Hepatocyte (in vitro differentiated cells): Measurements from ENCODE around the gene RAB3GAP1.

ENCODE experiments used
- CTCF ChIP-seq: fragments of 200-600 bp; sonication (generic); IDR thresholded peaks from 2 replicates; pipeline ENCODE4 v1.5.1; 2016; ENCODE audit warnings: antibody characterized with exemption, mild to moderate bottlenecking; ENCODE audit not compliant: poor library complexity
- EZH2 ChIP-seq: fragments of 200-600 bp; sonication (generic); IDR thresholded peaks from 2 replicates; pipeline ENCODE4 v1.6.1; 2016; ENCODE audit warnings: antibody characterized with exemption, mild to moderate bottlenecking, borderline replicate concordance
- EZH2phosphoT487 ChIP-seq: fragments of 200-600 bp; sonication (generic); IDR thresholded peaks from one replicate; pipeline ENCODE4 v1.6.1; 2018; ENCODE audit warnings: antibody characterized with exemption, mild to moderate bottlenecking, low read depth, moderate library complexity; ENCODE audit not compliant: unreplicated experiment, severe bottlenecking

GRCh38 chr2:135095591-135095990 lies 43.5 kb downstream of the RAB3GAP1 start:
- TF ChIP-seq CTCF = no peak
- no peak for TF ChIP-seq EZH2
- no peak for TF ChIP-seq EZH2phosphoT487
